Measurements from ENCODE around the gene RXRA. TPM values are rescaled to one million over a fixed set of nuclear protein-coding genes. Genes with fewer than 3 reads are reported as not detected.

The RXRA gene
- total RNA-seq, 1 donor from 2014 or later, result 16.8 TPM

- Histone ChIP-seq H3K27me3 (ENCODE audit: control insufficient read depth, insufficient read depth, low read length) (no peaks in the 10 kb centered on the region), H3K4me3 (ENCODE audit: low read depth, low read length) (no peak overlapping the region), H3K36me3 (ENCODE audit: control insufficient read depth, insufficient read depth, low read length) (peaks cover 5% of the 10 kb centered on the region)
- TF ChIP-seq CTCF (IDR thresholded peaks at IDR 0.05; ENCODE audit: insufficient read depth, low read length, severe bottlenecking), result no peak
- no peak for DNase-seq (ENCODE audit: low read depth)
- peak; percentile 89 for FAIRE-seq
Observed at GRCh38 chr9:134441227-134442084, 115.2 kb downstream of the RXRA start.

- peaks cover under 1% of the 10 kb centered on the region for H3K36me3 ChIP-seq (ENCODE audit: control insufficient read depth, insufficient read depth, low read length)
- DNase-seq (ENCODE audit: low read depth) (no peak), FAIRE-seq (no peak)
- no peak for TF ChIP-seq CTCF (IDR thresholded peaks at IDR 0.05; ENCODE audit: insufficient read depth, low read length, severe bottlenecking)
- H3K27me3 ChIP-seq (ENCODE audit: control insufficient read depth, insufficient read depth, low read length), result no peaks in the 10 kb centered on the region
- no peak overlapping the region for H3K4me3 ChIP-seq (ENCODE audit: low read depth, low read length)
Observed at GRCh38 chr9:134442085-134442474, 115.8 kb downstream of the RXRA start.

- no peaks in the 10 kb centered on the region for H3K27me3 ChIP-seq (ENCODE audit: control insufficient read depth, insufficient read depth, low read length)
- no peak overlapping the region for H3K4me3 ChIP-seq (ENCODE audit: low read depth, low read length)
- TF ChIP-seq CTCF (IDR thresholded peaks at IDR 0.05; ENCODE audit: insufficient read depth, low read length, severe bottlenecking), result no peak
- no peak for FAIRE-seq
- no peaks in the 10 kb centered on the region for H3K36me3 ChIP-seq (ENCODE audit: control insufficient read depth, insufficient read depth, low read length)
- no peak for DNase-seq (ENCODE audit: low read depth)
Observed at GRCh38 chr9:134442486-134443173, 116.4 kb downstream of the RXRA start.

- peak; percentile 91 for DNase-seq (ENCODE audit: low read depth)
- no peak overlapping the region for H3K4me3 ChIP-seq (ENCODE audit: low read depth, low read length)
- H3K36me3 ChIP-seq (ENCODE audit: control insufficient read depth, insufficient read depth, low read length), result no peaks in the 10 kb centered on the region
- FAIRE-seq, result peak; percentile 75
- peak; percentile 99 for TF ChIP-seq CTCF (IDR thresholded peaks at IDR 0.05; ENCODE audit: insufficient read depth, low read length, severe bottlenecking)
- H3K27me3 ChIP-seq (ENCODE audit: control insufficient read depth, insufficient read depth, low read length), result no peaks in the 10 kb centered on the region
Observed at GRCh38 chr9:134443174-134444037, 117.2 kb downstream of the RXRA start.

GRCh38 chr9:134444038-134444315, 117.7 kb downstream of the RXRA start:
- DNase-seq (ENCODE audit: low read depth), result no peak
- Histone ChIP-seq H3K27me3 (ENCODE audit: control insufficient read depth, insufficient read depth, low read length) (no peaks in the 10 kb centered on the region), H3K36me3 (ENCODE audit: control insufficient read depth, insufficient read depth, low read length) (no peaks in the 10 kb centered on the region), H3K4me3 (ENCODE audit: low read depth, low read length) (no peak overlapping the region)
- TF ChIP-seq CTCF (IDR thresholded peaks at IDR 0.05; ENCODE audit: insufficient read depth, low read length, severe bottlenecking), result no peak
- FAIRE-seq, result no peak

Data from bronchial epithelial cell (primary cell).